CD14-positive monocyte (primary cell): ENCODE measurements around the gene GALNT1. TPM values are rescaled to one million over a fixed set of nuclear protein-coding genes. Genes with fewer than 3 reads are reported as not detected.

Experiments used
- DNase-seq, 3 donors: peaks; one replicate each; pipeline ENCODE4 v3.0.0-alpha.2; 2011 to 2022
- H2AFZ ChIP-seq: 2 replicates; pipeline ENCODE4 v1.6.0; 2012; ENCODE audit warnings: mild to moderate bottlenecking, low read depth, low read length, inconsistent platforms; ENCODE audit not compliant: insufficient read depth, poor library complexity, severe bottlenecking
- H3K27ac ChIP-seq, 2 donors: 1 replicate in 1 of 2; 2 replicates in 1 of 2; pipeline ENCODE4 v1.5.1; 2012 to 2013; ENCODE audit warnings: low read length in 2 of 2, control low read depth in 1 of 2, inconsistent platforms in 1 of 2, low read depth in 1 of 2, mild to moderate bottlenecking in 1 of 2
- H3K27me3 ChIP-seq, 2 donors: one replicate each; pipeline versions ENCODE4 v1.6.0 to v1.6.1; 2011 to 2013; ENCODE audit warnings: low read length in 2 of 2; ENCODE audit not compliant: control insufficient read depth in 2 of 2, insufficient read depth in 2 of 2
- H3K36me3 ChIP-seq, 2 donors: replicated peaks in 1 of 2; 1 replicate in 1 of 2; 2 replicates in 1 of 2; pipeline versions ENCODE4 v1.5.1 to v1.6.1; 2012 to 2013; ENCODE audit warnings: low read length in 2 of 2, control low read depth in 1 of 2, inconsistent platforms in 1 of 2, mild to moderate bottlenecking in 1 of 2; ENCODE audit not compliant: insufficient read depth in 2 of 2, control insufficient read depth in 1 of 2
- H3K4me1 ChIP-seq, 2 donors: 1 replicate in 1 of 2; 2 replicates in 1 of 2; pipeline versions ENCODE4 v1.5.1 to v1.6.1; 2012 to 2013; ENCODE audit warnings: low read length in 2 of 2, control low read depth in 1 of 2, inconsistent platforms in 1 of 2, mild to moderate bottlenecking in 1 of 2, moderate library complexity in 1 of 2; ENCODE audit not compliant: insufficient read depth in 2 of 2, control insufficient read depth in 1 of 2
- H3K4me2 ChIP-seq: replicated peaks from 2 replicates; pipeline ENCODE3; 2012; ENCODE audit warnings: low read length, moderate library complexity, mild to moderate bottlenecking; ENCODE audit not compliant: poor library complexity, severe bottlenecking; ENCODE audit errors: extremely low read depth
- H3K4me3 ChIP-seq, 3 experiments: fragments of 200-600 bp in 1 of 3; sonication (generic) in 1 of 3; replicated peaks in 1 of 3; 1 replicate in 2 of 3; 2 replicates in 1 of 3; pipeline ENCODE4 v1.5.1; 2011 to 2013; ENCODE audit warnings: low read length in 3 of 3, mild to moderate bottlenecking in 3 of 3, control low read depth in 2 of 3, low read depth in 2 of 3, inconsistent platforms in 1 of 3, moderate library complexity in 1 of 3
- H3K79me2 ChIP-seq: 2 replicates; pipeline ENCODE4 v1.6.0; 2012; ENCODE audit warnings: mild to moderate bottlenecking, control low read depth, inconsistent platforms, low read length, moderate library complexity; ENCODE audit not compliant: insufficient read depth
- H3K9ac ChIP-seq: 2 replicates; pipeline ENCODE4 v1.6.0; 2017; ENCODE audit warnings: low read length, mild to moderate bottlenecking; ENCODE audit not compliant: insufficient read depth, poor library complexity, severe bottlenecking
- H3K9me3 ChIP-seq, 2 donors: replicated peaks in 1 of 2; 1 replicate in 1 of 2; 2 replicates in 1 of 2; pipeline versions ENCODE4 v1.5.1 to v1.6.1; 2012 to 2013; ENCODE audit warnings: low read length in 2 of 2, control low read depth in 1 of 2; ENCODE audit not compliant: control insufficient read depth in 1 of 2, insufficient read depth in 1 of 2
- H4K20me1 ChIP-seq: 2 replicates; pipeline ENCODE4 v1.6.0; 2012; ENCODE audit warnings: mild to moderate bottlenecking, low read length, control low read depth, moderate library complexity; ENCODE audit not compliant: insufficient read depth
- H3K27ac Mint-ChIP-seq, 7 donors: one replicate each; pipeline ENCODE4 v1.8.0; 2020; ENCODE audit warnings: mild to moderate bottlenecking in 7 of 7, mixed read lengths in 7 of 7, moderate library complexity in 6 of 7, inconsistent platforms in 2 of 7
- H3K27me3 Mint-ChIP-seq, 3 donors: one replicate each; pipeline ENCODE4 v1.8.0; 2021 to 2022; ENCODE audit warnings: low read depth in 3 of 3, mild to moderate bottlenecking in 3 of 3, mixed read lengths in 3 of 3, moderate library complexity in 3 of 3, inconsistent platforms in 1 of 3
- H3K36me3 Mint-ChIP-seq, 2 donors: one replicate each; pipeline ENCODE4 v1.8.0; 2020; ENCODE audit warnings: mixed read lengths in 2 of 2, inconsistent platforms in 1 of 2, mild to moderate bottlenecking in 1 of 2
- H3K4me1 Mint-ChIP-seq: one replicate; pipeline ENCODE4 v1.8.0; 2020; ENCODE audit warnings: mild to moderate bottlenecking, mixed read lengths
- H3K4me3 Mint-ChIP-seq, 2 donors: one replicate each; pipeline ENCODE4 v1.8.0; 2020; ENCODE audit warnings: mild to moderate bottlenecking in 2 of 2, mixed read lengths in 2 of 2, moderate library complexity in 1 of 2
- H3K9me3 Mint-ChIP-seq, 7 donors: one replicate each; pipeline ENCODE4 v1.8.0; 2020 to 2022; ENCODE audit warnings: mixed read lengths in 7 of 7, mild to moderate bottlenecking in 6 of 7, moderate library complexity in 6 of 7, inconsistent platforms in 2 of 7
- WGBS: methylation state at CpG from one replicate; pipeline ENCODE4 v1.1.5; 2013; ENCODE audit warnings: missing lambda C conversion rate; ENCODE audit not compliant: insufficient coverage; 5-methylcytosine and 5-hydroxymethylcytosine counted together
- intact Hi-C, 2 donors: fragments of 100-400 bp; cut with micrococcal nuclease; formaldehyde crosslinking; loops; one replicate each; pipeline versions ENCODE4 v1.15.0 to v1.15.1; 2023
- polyA minus RNA-seq: library from RNA; depleted of rRNA, polyadenylated mRNA; stranded (reverse); fragments of >200 nt; gene quantifications from 2 replicates; pipeline ENCODE4 v1.2.3, GENCODE V29; 2012
- polyA plus RNA-seq, 3 donors: library from polyadenylated mRNA; depleted of rRNA in 1 of 3; unstranded in 2 of 3; stranded (reverse) in 1 of 3; fragments of 300-500 nt in 2 of 3; fragments of >200 nt in 1 of 3; fragmentation: Illumina TruSeq in 2 of 3; gene quantifications; 1 replicate in 2 of 3; 2 replicates in 1 of 3; pipeline ENCODE4 v1.2.3, GENCODE V29; 2012 to 2021
- total RNA-seq, 12 experiments: library from RNA in 1 of 12; stranded (reverse) in 1 of 12; fragments of 120-200 nt in 1 of 12; gene quantifications; one replicate each; pipeline ENCODE4 v1.2.4 and lab custom pipeline; 2013 to 2026; ENCODE audit warnings: mixed read lengths in 6 of 12, inconsistent platforms in 1 of 12
- TF ChIP-seq, protein P1 (sequence below): fragments of 200-600 bp; IDR thresholded peaks from one replicate; pipeline ENCODE4 v1.8.0; 2022; ENCODE audit warnings: antibody characterized with exemption, mild to moderate bottlenecking

GALNT1 gene
- total RNA-seq (2013) = 78.0 TPM
- polyA plus RNA-seq (10 to 100 TPM; 16.8 to 58.5 (median 22.9) TPM), polyA minus RNA-seq (15.0 and 21.3 TPM in 2 replicates), total RNA-seq (lab: John Stamatoyannopoulos, UW) (71.3 to 183 (median 135) reads per million in 11 experiments)

DNA sequence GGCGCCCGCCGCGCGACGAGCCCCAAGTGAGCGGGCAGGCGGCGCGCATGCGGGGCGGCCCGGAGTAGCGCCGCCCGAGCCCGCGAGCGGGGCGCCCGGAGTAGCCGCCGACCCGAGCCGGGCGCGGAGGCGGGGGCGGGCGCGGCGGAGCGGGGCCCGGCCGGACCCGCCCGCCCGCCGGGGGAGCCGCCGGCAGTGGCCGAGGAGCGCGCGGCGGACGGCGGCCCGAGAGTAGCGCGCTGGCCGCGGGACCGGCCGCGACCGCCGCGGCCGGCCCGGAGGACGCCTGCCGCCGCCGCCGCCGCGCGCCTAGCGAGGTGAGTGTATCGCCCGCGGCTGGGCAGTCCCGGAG, at the start of gene GALNT1:
Gene GALNT1 (plus strand): TSS at position 195 of the 352 bp plus-strand sequence. CDS start 72,923 bp downstream, outside the sequence.
- Histone ChIP-seq H3K4me1 (peaks cover 16 to 24% of the 10 kb centered on the region in 2 donors), H3K4me3 (peak within 1 kb of the TSS; percentile 57 to 93 (median 84)), H3K36me3 (no peaks in the 10 kb centered on the region), H3K27me3 (peaks cover 0 to 2% of the 10 kb centered on the region in 2 donors), H3K9me3 (peaks cover 2% of the 10 kb centered on the region in 2 donors), H4K20me1 (peaks cover 41% of the 10 kb centered on the region), H2AFZ (peak within 1 kb of the TSS; percentile 91), H3K27ac (peak within 1 kb of the TSS; percentile 27 to 85), H3K79me2 (peaks cover 48% of the 10 kb centered on the region), H3K9ac (peak within 1 kb of the TSS; percentile 81), H3K4me2 (peak within 1 kb of the TSS; percentile 89)
- WGBS = under 1% methylated on average over 36 of the region's 74 CpGs
- Mint-ChIP-seq H3K9me3 (peaks cover 3 to 17% (median 8%) of the 10 kb centered on the region in 7 donors), H3K27me3 (peaks cover 0 to 1% (median 1%) of the 10 kb centered on the region in 3 donors), H3K36me3 (peaks cover 0 to 8% of the 10 kb centered on the region in 2 donors), H3K4me1 (peaks cover 32% of the 10 kb centered on the region), H3K4me3 (peak within 1 kb of the TSS; percentile 77 to 84), H3K27ac (peak within 1 kb of the TSS in 6 of 7 donors; percentile 30 to 89 (median 74))
- intact Hi-C loops = loop anchor here in 1 of 2 donors (5.0 to 10.0 kb wide), 3 partner anchors 36 to 167 kb away; partner anchors contain the start of gene INO80C
- TF ChIP-seq, protein P1, sequence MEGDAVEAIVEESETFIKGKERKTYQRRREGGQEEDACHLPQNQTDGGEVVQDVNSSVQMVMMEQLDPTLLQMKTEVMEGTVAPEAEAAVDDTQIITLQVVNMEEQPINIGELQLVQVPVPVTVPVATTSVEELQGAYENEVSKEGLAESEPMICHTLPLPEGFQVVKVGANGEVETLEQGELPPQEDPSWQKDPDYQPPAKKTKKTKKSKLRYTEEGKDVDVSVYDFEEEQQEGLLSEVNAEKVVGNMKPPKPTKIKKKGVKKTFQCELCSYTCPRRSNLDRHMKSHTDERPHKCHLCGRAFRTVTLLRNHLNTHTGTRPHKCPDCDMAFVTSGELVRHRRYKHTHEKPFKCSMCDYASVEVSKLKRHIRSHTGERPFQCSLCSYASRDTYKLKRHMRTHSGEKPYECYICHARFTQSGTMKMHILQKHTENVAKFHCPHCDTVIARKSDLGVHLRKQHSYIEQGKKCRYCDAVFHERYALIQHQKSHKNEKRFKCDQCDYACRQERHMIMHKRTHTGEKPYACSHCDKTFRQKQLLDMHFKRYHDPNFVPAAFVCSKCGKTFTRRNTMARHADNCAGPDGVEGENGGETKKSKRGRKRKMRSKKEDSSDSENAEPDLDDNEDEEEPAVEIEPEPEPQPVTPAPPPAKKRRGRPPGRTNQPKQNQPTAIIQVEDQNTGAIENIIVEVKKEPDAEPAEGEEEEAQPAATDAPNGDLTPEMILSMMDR = no peak
- no peak for DNase-seq

DNA sequence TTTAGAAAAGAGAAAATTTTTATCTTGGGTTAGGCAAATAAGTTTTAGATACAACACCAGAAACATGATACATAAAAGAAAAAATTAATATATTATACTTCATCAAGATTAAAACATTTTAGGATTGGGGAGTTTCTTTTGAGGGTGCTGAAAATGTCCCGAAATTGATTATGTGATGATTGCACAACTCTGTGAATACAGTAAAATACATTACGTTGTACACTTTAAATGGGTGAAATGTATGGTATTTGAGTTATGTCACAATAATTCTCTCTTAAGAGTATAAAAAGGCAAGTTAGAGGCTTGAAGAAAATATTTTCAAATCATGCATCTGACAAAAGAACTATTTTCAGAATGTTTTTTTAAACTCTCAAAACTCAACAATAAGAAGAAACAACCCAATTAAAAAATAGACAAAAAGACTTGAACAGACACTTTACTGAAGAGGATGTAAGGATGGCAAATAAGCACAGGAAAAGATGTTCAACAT, 47.6 kb upstream of the GALNT1 start:
- Histone ChIP-seq H2AFZ (no peak overlapping the region), H3K79me2 (no peaks in the 10 kb centered on the region), H3K36me3 (no peaks in the 10 kb centered on the region), H3K9ac (no peak overlapping the region), H4K20me1 (no peaks in the 10 kb centered on the region), H3K27me3 (no peaks in the 10 kb centered on the region), H3K27ac (no peak overlapping the region), H3K9me3 (peaks cover 6 to 9% of the 10 kb centered on the region in 2 donors), H3K4me2 (no peak overlapping the region), H3K4me1 (no peaks in the 10 kb centered on the region), H3K4me3 (no peak overlapping the region)
- no peak overlapping the region for H3K27ac Mint-ChIP-seq
- TF ChIP-seq, protein P1 = no peak
- no peak overlapping the region for H3K4me3 Mint-ChIP-seq
- H3K9me3 Mint-ChIP-seq = peaks cover 9 to 26% (median 15%) of the 10 kb centered on the region in 7 donors
- no CpG with 5 or more reads among the region's 2 CpGs for WGBS
- peaks cover 0 to 5% (median 0%) of the 10 kb centered on the region in 3 donors for H3K27me3 Mint-ChIP-seq
- no peaks in the 10 kb centered on the region for H3K4me1 Mint-ChIP-seq
- H3K36me3 Mint-ChIP-seq = no peaks in the 10 kb centered on the region
- intact Hi-C loops = no loop called here
- DNase-seq = no peak
